Measurements from ENCODE around the gene TNN.
"Not testable (repeated sequence)": the region's sequence is repeated elsewhere in the genome, so short reads cannot be mapped to it uniquely, and the experiment has no call there.

Gene TNN

GRCh38 chr1:175102166-175102565, 34.5 kb downstream of the TNN start:
- in situ Hi-C loops (cut with MboI; ENCODE audit: low sequenced_read_pairs): not testable (repeated sequence)

DNA sequence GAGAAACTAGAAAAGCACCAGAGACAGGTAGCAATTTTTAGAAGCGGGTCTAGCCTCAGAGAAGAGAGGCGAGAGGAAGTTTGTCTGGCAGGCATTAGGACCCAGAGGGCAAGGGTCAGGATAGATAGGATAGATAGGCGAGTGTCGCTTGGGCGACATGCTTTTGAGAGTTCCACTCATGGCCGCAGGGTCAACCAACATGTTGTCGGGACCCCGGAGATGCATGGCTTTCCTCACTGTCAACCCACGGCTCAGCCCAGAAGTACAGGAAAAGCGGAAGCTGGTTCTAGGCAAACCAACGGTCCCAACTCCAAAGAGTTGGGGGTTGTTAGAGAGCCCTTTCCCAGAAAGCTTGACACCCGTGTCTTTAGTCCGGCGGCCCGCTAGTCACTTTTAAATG, 38.9 kb downstream of the TNN start:
- in situ Hi-C loops (cut with MboI; ENCODE audit: low sequenced_read_pairs): not testable (repeated sequence)

DNA sequence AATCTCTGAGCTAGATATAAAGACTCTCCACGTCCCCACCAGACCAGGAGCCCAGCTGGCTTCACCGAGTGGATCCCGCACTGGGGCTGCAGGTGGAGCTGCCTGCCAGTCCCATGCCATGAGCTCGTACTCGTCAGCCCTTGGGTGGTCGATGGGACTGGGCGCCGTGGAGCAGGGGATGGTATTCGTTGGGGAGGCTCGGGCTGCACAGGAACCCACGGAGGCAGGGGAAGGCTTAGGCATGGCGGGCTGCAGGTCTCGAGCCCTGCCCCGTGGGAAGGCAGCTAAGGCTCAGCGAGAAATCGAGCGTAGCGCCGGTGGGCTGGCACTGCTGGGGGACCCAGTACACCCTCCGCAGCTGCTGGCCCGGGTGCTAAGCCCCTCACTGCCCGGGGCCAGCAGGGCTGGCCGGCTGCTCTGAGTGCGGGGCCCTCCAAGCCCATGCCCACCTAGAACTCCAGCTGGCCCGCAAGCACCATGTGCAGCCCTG, 40.7 kb downstream of the TNN start:
- in situ Hi-C loops (cut with MboI; ENCODE audit: low sequenced_read_pairs): not testable (repeated sequence)

DNA sequence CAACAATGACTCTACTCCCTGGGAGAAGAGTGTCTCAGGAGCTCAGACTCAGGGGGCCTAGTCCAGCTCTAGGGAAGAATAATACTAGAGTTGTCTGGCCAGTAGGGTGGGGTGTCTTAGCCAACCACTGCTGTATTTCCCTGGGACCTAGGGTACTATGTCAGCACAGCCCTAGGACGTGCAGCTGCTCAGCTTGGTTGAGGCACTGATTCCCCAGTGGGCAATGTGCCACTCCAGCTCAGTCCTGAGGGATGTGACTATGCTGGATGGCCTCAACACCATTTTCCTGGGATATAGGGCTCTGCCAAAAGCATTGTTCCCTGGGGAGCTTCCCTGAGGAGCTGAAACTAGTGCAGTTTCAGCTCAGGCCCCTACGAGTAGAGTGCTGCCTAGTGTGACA, 47.4 kb downstream of the TNN start:
- in situ Hi-C loops (cut with MboI; ENCODE audit: low sequenced_read_pairs): no loop called here

DNA sequence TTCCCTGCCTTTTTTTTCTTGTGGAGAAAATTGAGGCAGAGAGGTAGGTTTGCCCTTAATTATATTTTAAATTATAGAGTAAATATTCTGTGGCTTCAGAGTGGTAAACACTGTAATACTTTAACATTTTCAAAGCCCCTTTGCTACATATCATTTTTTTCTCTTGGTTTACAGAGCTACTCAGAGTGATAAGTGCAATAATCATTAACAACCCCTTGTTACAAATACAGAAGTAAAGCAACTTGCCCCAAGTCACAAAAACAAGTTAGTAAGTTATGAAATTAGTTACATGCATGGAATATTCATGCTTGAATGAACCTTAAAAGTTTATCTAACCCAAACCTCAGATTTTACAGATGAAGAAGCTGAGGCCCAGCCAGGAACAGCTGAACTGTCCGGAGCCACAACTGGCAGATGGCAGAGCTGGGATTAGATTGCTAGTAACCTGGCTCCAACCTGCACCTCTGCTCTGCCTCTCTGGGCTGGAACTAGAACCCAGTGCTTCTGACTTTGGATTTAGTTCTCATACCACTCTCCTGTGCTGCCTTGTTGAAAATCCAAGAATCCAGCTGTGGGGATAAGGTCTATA, 48.7 kb downstream of the TNN start:
- in situ Hi-C loops (cut with MboI; ENCODE audit: low sequenced_read_pairs): no loop called here

- in situ Hi-C loops (cut with MboI; ENCODE audit: low sequenced_read_pairs): no loop called here
These were observed 49.3 kb downstream of the TNN start for GRCh38 chr1:175116903-175117302.

- in situ Hi-C loops (cut with MboI; ENCODE audit: low sequenced_read_pairs): no loop called here
These were observed 51.0 kb downstream of the TNN start for GRCh38 chr1:175118375-175119367.

- in situ Hi-C loops (cut with MboI; ENCODE audit: low sequenced_read_pairs): no loop called here
These were observed 52.9 kb downstream of the TNN start for GRCh38 chr1:175120511-175120910.

- in situ Hi-C loops (cut with MboI; ENCODE audit: low sequenced_read_pairs): no loop called here
These were observed 57.2 kb downstream of the TNN start for GRCh38 chr1:175124861-175125260.

- in situ Hi-C loops (cut with MboI; ENCODE audit: low sequenced_read_pairs): no loop called here
These were observed 58.7 kb downstream of the TNN start for GRCh38 chr1:175126347-175126746.

DNA sequence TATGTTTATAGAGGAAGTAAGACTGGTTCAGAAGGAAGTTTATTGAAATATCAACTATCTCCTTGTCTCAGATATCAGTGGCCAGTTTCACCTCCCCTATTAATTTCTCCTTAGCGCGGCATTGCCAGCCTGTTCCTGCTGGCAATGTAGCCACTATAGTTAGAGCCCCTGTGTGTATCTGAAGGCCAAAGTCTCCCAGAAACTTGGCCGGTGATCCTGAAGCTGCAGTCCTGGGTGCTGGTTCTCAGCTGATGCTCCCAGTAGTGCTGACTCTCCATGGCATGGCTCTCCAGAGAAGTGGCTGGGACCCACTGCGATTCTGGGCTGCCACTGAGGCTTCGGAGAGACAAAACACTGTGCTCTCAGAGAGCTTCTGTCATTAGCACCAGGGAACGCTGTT, 59.9 kb downstream of the TNN start:
- in situ Hi-C loops (cut with MboI; ENCODE audit: low sequenced_read_pairs): no loop called here

DNA sequence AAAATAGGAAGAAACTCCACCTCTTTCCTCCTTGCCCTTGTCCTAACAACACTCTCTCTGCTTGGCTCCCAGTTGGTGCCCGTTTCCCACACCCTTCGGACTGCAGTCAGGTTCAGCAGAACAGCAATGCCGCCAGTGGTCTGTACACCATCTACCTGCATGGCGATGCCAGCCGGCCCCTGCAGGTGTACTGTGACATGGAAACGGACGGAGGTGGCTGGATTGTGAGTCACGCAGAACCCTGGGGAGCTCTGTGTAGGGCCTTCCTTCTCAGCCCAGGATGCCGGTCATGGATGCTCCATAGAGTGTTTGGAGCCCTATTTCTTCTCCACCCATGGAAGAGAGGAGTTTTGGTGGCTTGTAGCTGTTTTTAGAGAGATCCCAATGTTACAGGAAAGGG, 60.9 kb downstream of the TNN start:
- in situ Hi-C loops (cut with MboI; ENCODE audit: low sequenced_read_pairs): no loop called here

GRCh38 chr1:175129182-175129581, 61.5 kb downstream of the TNN start:
- in situ Hi-C loops (cut with MboI; ENCODE audit: low sequenced_read_pairs): no loop called here

DNA sequence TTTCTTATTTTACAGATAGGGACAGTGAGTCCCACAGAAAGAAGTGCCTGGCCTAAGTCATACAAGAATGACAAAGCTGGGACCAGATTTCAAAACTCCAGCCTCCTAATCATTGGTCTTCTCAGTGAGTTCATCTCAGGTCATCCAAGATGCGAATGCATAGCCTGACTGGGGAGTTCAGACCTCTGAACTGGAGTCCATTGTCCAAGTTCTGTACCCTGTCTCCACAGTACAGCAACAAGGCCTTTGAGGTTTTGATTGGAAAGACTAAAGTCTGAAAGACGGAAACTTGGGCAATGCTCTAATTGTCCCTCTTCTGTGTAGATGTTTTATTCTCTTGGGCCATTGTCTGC, 62.0 kb downstream of the TNN start:
- in situ Hi-C loops (cut with MboI; ENCODE audit: low sequenced_read_pairs): no loop called here

DNA sequence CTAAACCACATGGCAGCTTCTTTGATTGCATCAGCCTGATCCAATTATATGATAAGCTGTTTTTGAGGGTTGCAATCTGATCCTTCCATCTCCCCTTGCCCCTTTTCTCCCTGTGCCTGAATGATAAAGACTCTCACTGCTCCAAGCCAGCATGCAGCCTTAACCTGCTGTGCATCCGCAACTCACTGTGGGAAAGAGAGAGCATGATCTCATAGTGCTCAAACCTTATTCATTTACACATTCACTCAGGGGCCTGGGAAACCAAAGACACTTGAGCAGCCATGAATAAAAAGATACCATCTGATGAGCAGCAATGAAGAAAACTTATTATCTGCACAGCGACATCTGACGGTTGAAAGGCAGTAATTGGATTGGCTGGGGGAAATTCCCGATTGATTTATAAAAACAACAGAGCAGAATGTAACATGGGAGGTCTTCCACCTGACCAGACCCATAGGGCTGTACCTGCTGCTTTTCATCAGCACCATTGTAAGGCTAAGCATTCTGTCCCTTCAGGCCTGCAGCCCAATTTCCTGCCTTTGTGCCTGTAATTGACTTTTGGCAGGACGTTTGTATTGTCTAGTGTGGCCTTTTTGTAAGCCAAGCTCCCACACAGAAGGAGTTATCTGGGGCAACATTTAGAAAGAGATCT, 62.5 kb downstream of the TNN start:
- in situ Hi-C loops (cut with MboI; ENCODE audit: low sequenced_read_pairs): no loop called here

GRCh38 chr1:175130649-175131045, 63.0 kb downstream of the TNN start:
- in situ Hi-C loops (cut with MboI; ENCODE audit: low sequenced_read_pairs): no loop called here

GRCh38 chr1:175131095-175131494, 63.5 kb downstream of the TNN start:
- in situ Hi-C loops (cut with MboI; ENCODE audit: low sequenced_read_pairs): no loop called here

DNA sequence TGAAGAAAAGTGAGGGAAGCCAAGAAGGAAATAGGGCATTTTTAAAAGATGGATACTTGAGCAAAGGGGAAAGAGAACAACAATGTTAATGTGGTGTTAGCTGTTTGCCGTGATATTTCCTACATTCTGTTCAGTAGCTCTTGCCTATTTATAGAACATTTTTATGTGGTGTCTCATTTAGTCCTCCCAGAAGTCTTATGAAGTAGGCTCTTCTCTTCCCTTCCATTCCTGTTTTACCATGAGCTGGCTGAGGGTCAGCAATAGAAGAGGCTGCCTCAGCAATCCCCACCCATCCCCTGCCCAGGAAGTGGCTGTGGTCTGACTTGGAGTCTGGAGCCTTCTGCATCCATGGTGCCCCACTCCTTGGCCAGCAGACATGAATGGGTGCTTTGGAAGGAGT, 64.8 kb downstream of the TNN start:
- in situ Hi-C loops (cut with MboI; ENCODE audit: low sequenced_read_pairs): no loop called here

DNA sequence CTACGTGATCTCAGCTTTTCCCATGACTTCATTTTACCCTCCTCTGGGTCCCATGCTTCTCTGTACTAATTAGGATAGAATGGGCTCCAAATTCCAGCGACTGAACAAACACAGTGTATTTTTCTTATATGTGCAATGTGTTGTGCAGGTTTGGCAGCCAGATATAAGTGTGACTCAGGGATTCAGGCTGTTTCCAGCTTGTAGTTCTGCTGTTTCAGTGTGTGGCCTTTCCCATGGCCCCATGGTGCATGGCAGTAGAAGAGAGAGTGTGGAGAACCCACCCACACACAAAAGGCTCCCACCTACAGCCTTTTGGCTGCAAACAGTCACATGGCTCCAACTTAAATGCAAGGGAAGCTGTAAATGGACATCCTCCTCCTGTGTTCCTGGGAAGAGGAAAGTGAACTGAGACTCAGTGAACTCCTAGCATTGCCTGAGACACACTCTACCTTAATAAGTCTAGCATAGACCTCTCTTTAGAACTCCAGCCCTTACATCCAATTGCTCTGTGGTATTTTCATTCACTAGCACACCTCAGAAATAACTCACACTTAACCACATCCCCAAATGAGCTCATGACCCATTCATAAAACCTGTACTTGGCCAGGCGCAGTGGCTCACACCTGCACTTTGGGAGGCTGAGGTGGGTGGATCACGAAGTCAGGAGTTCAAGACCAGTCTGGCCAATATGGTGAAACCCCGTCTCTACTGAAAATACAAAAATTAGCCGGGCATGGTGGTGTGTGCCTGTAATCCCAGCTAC, 66.2 kb downstream of the TNN start:
- in situ Hi-C loops (cut with MboI; ENCODE audit: low sequenced_read_pairs): no loop called here

- in situ Hi-C loops (cut with MboI; ENCODE audit: low sequenced_read_pairs): no loop called here
These were observed 66.9 kb downstream of the TNN start for GRCh38 chr1:175134500-175134899.

- in situ Hi-C loops (cut with MboI; ENCODE audit: low sequenced_read_pairs): no loop called here
These were observed 68.6 kb downstream of the TNN start for GRCh38 chr1:175136246-175136645.

Measured in hTERT RPE-1 (cell line).